Measurements from ENCODE around the gene SLC25A41.

SLC25A41 gene

DNA sequence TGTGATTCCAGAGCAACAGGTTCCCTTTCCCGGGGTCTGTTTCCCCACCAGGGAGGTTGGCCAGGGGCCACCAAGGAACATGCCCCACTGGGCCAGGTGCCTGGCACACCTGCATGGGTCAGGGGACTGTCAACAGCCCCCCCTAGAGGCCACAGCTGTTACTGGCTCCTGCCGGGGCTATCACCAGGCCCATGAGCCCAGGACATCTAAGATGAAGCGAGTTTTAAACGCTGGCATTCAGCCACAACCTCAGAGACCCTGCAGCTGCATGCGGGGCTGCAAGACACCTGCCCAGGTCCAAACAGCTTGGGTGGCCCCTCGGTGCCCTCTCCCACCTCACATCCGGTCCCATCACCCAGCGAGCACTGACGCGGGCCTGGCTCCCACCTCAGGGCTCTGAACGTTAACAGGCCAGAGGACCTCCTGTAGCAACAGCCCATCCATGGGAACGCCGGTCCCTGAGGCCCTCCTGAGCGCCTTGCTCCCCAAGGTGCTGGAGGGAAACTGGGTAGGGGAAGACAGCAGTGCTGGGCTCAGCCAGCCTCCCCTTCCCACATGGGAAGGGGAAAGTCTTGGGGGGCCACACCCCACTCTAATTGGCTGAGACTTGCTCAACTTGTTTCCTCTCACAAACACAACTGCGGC, 21.0 kb downstream of the SLC25A41 start:
- Histone ChIP-seq H3K79me2 (ENCODE audit: insufficient read depth, low read length) (no peaks in the 10 kb centered on the region), H3K4me3 (ENCODE audit: insufficient read depth, low read length, poor library complexity, severe bottlenecking) (no peak overlapping the region), H3K9me2 (replicated peaks; ENCODE audit: insufficient read depth, low read length) (no peaks in the 10 kb centered on the region), H3K36me3 (ENCODE audit: low read length) (no peaks in the 10 kb centered on the region; the same call in 1 of the 2 replicates), H3F3A (ENCODE audit: insufficient read depth) (peaks cover 5% of the 10 kb centered on the region; the same call in 1 of the 2 replicates), H2AFZ (ENCODE audit: low read depth, low read length, severe bottlenecking) (no peak overlapping the region), H3K27me3 (ENCODE audit: low read length) (no peaks in the 10 kb centered on the region), H3K4me2 (ENCODE audit: low read depth, low read length, poor library complexity, severe bottlenecking) (no peak overlapping the region), H3K27ac (ENCODE audit: low read depth, low read length) (no peak overlapping the region), H4K20me1 (ENCODE audit: low read depth, low read length) (no peaks in the 10 kb centered on the region), H3K9me3 (ENCODE audit: insufficient read depth, low read length) (no peaks in the 10 kb centered on the region), H3K9ac (ENCODE audit: low read length) (no peak overlapping the region)
- TF ChIP-seq EZH2phosphoT487 (conservative IDR thresholded peaks at IDR 0.05; ENCODE audit: low read length), result no peak
- TF ChIP-seq, protein P1, sequence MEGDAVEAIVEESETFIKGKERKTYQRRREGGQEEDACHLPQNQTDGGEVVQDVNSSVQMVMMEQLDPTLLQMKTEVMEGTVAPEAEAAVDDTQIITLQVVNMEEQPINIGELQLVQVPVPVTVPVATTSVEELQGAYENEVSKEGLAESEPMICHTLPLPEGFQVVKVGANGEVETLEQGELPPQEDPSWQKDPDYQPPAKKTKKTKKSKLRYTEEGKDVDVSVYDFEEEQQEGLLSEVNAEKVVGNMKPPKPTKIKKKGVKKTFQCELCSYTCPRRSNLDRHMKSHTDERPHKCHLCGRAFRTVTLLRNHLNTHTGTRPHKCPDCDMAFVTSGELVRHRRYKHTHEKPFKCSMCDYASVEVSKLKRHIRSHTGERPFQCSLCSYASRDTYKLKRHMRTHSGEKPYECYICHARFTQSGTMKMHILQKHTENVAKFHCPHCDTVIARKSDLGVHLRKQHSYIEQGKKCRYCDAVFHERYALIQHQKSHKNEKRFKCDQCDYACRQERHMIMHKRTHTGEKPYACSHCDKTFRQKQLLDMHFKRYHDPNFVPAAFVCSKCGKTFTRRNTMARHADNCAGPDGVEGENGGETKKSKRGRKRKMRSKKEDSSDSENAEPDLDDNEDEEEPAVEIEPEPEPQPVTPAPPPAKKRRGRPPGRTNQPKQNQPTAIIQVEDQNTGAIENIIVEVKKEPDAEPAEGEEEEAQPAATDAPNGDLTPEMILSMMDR (IDR thresholded peaks at IDR 0.05; ENCODE audit: insufficient read depth, low read length, poor library complexity, severe bottlenecking), result peak; percentile 71

- H3K27me3 ChIP-seq (ENCODE audit: low read length), result no peaks in the 10 kb centered on the region
- H3K4me3 ChIP-seq (ENCODE audit: insufficient read depth, low read length, poor library complexity, severe bottlenecking), result no peak overlapping the region
- no peaks in the 10 kb centered on the region for H3K9me2 ChIP-seq (replicated peaks; ENCODE audit: insufficient read depth, low read length)
- H3K9me3 ChIP-seq (ENCODE audit: insufficient read depth, low read length), result no peaks in the 10 kb centered on the region
- no peak overlapping the region for H2AFZ ChIP-seq (ENCODE audit: low read depth, low read length, severe bottlenecking)
- no peaks in the 10 kb centered on the region for H4K20me1 ChIP-seq (ENCODE audit: low read depth, low read length)
- no peak overlapping the region for H3K9ac ChIP-seq (ENCODE audit: low read length)
- TF ChIP-seq, protein P1 (IDR thresholded peaks at IDR 0.05; ENCODE audit: insufficient read depth, low read length, poor library complexity, severe bottlenecking), result no peak
- no peak for TF ChIP-seq EZH2phosphoT487 (conservative IDR thresholded peaks at IDR 0.05; ENCODE audit: low read length)
- H3K79me2 ChIP-seq (ENCODE audit: insufficient read depth, low read length), result no peaks in the 10 kb centered on the region
- H3F3A ChIP-seq (ENCODE audit: insufficient read depth), result peaks cover 5% of the 10 kb centered on the region; the same call in 1 of the 2 replicates
- H3K36me3 ChIP-seq (ENCODE audit: low read length), result no peaks in the 10 kb centered on the region; the same call in 1 of the 2 replicates
- H3K4me2 ChIP-seq (ENCODE audit: low read depth, low read length, poor library complexity, severe bottlenecking), result no peak overlapping the region
- no peak overlapping the region for H3K27ac ChIP-seq (ENCODE audit: low read depth, low read length)
Measured at GRCh38 chr19:6412061-6412446, 21.5 kb downstream of the SLC25A41 start.

GRCh38 chr19:6409346-6409745, 24.2 kb downstream of the SLC25A41 start:
- peaks cover 5% of the 10 kb centered on the region; the same call in 1 of the 2 replicates for H3F3A ChIP-seq (ENCODE audit: insufficient read depth)
- no peak overlapping the region for H3K27ac ChIP-seq (ENCODE audit: low read depth, low read length)
- H3K9ac ChIP-seq (ENCODE audit: low read length), result no peak overlapping the region
- H3K4me3 ChIP-seq (ENCODE audit: insufficient read depth, low read length, poor library complexity, severe bottlenecking), result no peak overlapping the region
- TF ChIP-seq, protein P1 (IDR thresholded peaks at IDR 0.05; ENCODE audit: insufficient read depth, low read length, poor library complexity, severe bottlenecking), result no peak
- H3K27me3 ChIP-seq (ENCODE audit: low read length), result no peaks in the 10 kb centered on the region
- H4K20me1 ChIP-seq (ENCODE audit: low read depth, low read length), result no peaks in the 10 kb centered on the region
- no peaks in the 10 kb centered on the region; the same call in 1 of the 2 replicates for H3K36me3 ChIP-seq (ENCODE audit: low read length)
- H3K79me2 ChIP-seq (ENCODE audit: insufficient read depth, low read length), result no peaks in the 10 kb centered on the region
- no peaks in the 10 kb centered on the region for H3K9me2 ChIP-seq (replicated peaks; ENCODE audit: insufficient read depth, low read length)
- H3K4me2 ChIP-seq (ENCODE audit: low read depth, low read length, poor library complexity, severe bottlenecking), result no peak overlapping the region
- H3K9me3 ChIP-seq (ENCODE audit: insufficient read depth, low read length), result no peaks in the 10 kb centered on the region
- no peak overlapping the region for H2AFZ ChIP-seq (ENCODE audit: low read depth, low read length, severe bottlenecking)

Measured in SU-DHL-6 (cell line).